NT2/D1 (cell line): ENCODE data around the gene KRTAP12-1.

Experiments used
- SUZ12 ChIP-seq: IDR thresholded peaks from 2 replicates; pipeline ENCODE4 v1.6.1; 2011; ENCODE audit not compliant: insufficient read length, insufficient read depth; ENCODE audit errors: extremely low read depth
- YY1 ChIP-seq: IDR thresholded peaks from 2 replicates; pipeline ENCODE4 v1.6.1; 2011; ENCODE audit not compliant: insufficient read length, insufficient read depth
- ZNF274 ChIP-seq: IDR thresholded peaks from 2 replicates; pipeline ENCODE4 v1.6.1; 2011; ENCODE audit warnings: mild to moderate bottlenecking, low read depth, low read length

GRCh38 chr21:44708866-44709425 is 27.0 kb upstream of the KRTAP12-1 start:
- TF ChIP-seq ZNF274, result no peak
- TF ChIP-seq YY1, result no peak
- TF ChIP-seq SUZ12, result no peak
